KMS-11 (cell line): Measurements from ENCODE around the gene LINC00305.

Experiments used
- H2AFZ ChIP-seq: fragments of 200-600 bp; sonication (generic); 2 replicates; pipeline ENCODE4 v1.6.1; 2016; ENCODE audit warnings: antibody characterized with exemption, mixed run types, low read depth
- H3K27ac ChIP-seq: fragments of 200-600 bp; sonication (generic); 2 replicates; pipeline ENCODE4 v1.6.1; 2016; ENCODE audit warnings: mild to moderate bottlenecking, mixed run types
- H3K27me3 ChIP-seq: fragments of 200-600 bp; sonication (generic); 2 replicates; pipeline ENCODE4 v1.6.1; 2017; ENCODE audit warnings: mild to moderate bottlenecking, low read depth, mixed run types, moderate library complexity; ENCODE audit not compliant: insufficient read depth
- H3K36me3 ChIP-seq: fragments of 200-600 bp; sonication (generic); 2 replicates; pipeline ENCODE4 v1.6.1; 2017; ENCODE audit warnings: mild to moderate bottlenecking, mixed run types; ENCODE audit not compliant: insufficient read depth
- H3K4me1 ChIP-seq: fragments of 200-600 bp; sonication (generic); 2 replicates; pipeline ENCODE4 v1.6.1; 2016; ENCODE audit warnings: mild to moderate bottlenecking, low read depth, mixed run types; ENCODE audit not compliant: poor library complexity, severe bottlenecking
- H3K4me2 ChIP-seq: fragments of 200-600 bp; sonication (generic); 2 replicates; pipeline ENCODE4 v1.7.0; 2016; ENCODE audit warnings: mild to moderate bottlenecking, mixed run types
- H3K4me3 ChIP-seq: fragments of 200-600 bp; sonication (generic); IDR thresholded peaks from 2 replicates; pipeline ENCODE4 v1.6.1; 2017; ENCODE audit warnings: low read depth, low read length, mixed read lengths; ENCODE audit not compliant: insufficient read depth
- H3K79me2 ChIP-seq: fragments of 200-600 bp; sonication (generic); 2 replicates; pipeline ENCODE4 v1.6.1; 2016; ENCODE audit warnings: low read depth, mixed run types; ENCODE audit not compliant: insufficient read depth
- H3K9ac ChIP-seq: fragments of 200-600 bp; sonication (generic); 2 replicates; pipeline ENCODE4 v1.6.1; 2016; ENCODE audit warnings: mild to moderate bottlenecking, mixed run types
- H4K20me1 ChIP-seq: fragments of 200-600 bp; sonication (generic); 2 replicates; pipeline ENCODE4 v1.6.1; 2016; ENCODE audit warnings: mild to moderate bottlenecking, mixed run types; ENCODE audit not compliant: insufficient read depth
- TF ChIP-seq, protein P1 (sequence below): fragments of 200-600 bp; sonication (generic); conservative IDR thresholded peaks from 2 replicates; pipeline ENCODE4 v1.6.1; 2017; ENCODE audit warnings: low read depth, mild to moderate bottlenecking, antibody characterized with exemption, low read length, moderate library complexity, mixed read lengths

LINC00305 gene

DNA sequence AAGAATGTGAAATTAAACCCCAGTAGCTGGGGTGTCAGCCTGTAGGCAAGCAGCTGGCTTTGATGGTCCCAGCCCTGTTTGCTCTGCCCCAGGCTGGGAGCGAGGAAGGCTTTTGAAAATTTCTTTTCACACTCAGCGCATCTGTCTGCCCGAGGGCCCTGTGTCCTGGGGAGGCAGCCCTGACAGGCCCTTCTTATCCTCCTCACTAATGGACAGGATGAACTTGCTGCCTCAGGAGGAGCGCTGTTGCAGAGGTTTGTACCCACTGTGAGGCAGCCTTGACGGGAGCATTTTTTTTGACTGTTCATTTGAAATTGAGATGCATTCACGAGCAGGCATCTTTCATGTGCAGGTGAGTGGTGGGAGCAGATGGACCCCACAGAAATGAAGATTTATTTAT is 116.6 kb downstream of the LINC00305 start:
- H2AFZ ChIP-seq, result no peak overlapping the region
- no peaks in the 10 kb centered on the region for H3K36me3 ChIP-seq
- H3K27ac ChIP-seq, result no peak overlapping the region
- H3K79me2 ChIP-seq, result no peaks in the 10 kb centered on the region
- H4K20me1 ChIP-seq, result no peaks in the 10 kb centered on the region
- no peak overlapping the region for H3K4me3 ChIP-seq
- H3K4me1 ChIP-seq, result no peaks in the 10 kb centered on the region
- H3K4me2 ChIP-seq, result no peak overlapping the region
- H3K9ac ChIP-seq, result no peak overlapping the region
- H3K27me3 ChIP-seq, result no peaks in the 10 kb centered on the region
- TF ChIP-seq, protein P1, sequence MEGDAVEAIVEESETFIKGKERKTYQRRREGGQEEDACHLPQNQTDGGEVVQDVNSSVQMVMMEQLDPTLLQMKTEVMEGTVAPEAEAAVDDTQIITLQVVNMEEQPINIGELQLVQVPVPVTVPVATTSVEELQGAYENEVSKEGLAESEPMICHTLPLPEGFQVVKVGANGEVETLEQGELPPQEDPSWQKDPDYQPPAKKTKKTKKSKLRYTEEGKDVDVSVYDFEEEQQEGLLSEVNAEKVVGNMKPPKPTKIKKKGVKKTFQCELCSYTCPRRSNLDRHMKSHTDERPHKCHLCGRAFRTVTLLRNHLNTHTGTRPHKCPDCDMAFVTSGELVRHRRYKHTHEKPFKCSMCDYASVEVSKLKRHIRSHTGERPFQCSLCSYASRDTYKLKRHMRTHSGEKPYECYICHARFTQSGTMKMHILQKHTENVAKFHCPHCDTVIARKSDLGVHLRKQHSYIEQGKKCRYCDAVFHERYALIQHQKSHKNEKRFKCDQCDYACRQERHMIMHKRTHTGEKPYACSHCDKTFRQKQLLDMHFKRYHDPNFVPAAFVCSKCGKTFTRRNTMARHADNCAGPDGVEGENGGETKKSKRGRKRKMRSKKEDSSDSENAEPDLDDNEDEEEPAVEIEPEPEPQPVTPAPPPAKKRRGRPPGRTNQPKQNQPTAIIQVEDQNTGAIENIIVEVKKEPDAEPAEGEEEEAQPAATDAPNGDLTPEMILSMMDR, result no peak

DNA sequence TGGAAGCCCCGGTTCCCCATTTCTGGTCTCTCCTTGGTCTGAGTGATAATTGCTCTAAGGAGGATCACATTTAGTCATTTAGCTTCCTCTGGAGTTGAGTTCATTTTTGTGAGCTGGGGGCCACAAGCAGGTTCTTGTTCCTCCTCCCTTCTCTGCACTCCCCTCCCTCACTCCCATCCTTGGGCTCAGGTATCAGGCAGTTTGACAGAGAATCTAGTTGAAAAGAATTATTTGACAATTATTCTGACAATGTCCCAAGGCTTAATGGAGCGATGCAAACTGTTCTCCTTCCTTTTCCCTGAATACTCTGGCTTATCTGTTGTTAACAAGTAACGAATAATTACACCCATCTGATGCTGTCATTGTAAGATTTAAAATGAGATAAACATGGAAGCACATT is 117.5 kb downstream of the LINC00305 start:
- TF ChIP-seq, protein P1, result no peak
- Histone ChIP-seq H4K20me1 (no peaks in the 10 kb centered on the region), H3K27me3 (no peaks in the 10 kb centered on the region), H3K27ac (no peak overlapping the region), H3K9ac (no peak overlapping the region), H3K4me1 (no peaks in the 10 kb centered on the region), H3K4me2 (no peak overlapping the region), H3K36me3 (no peaks in the 10 kb centered on the region), H2AFZ (no peak overlapping the region), H3K4me3 (no peak overlapping the region), H3K79me2 (no peaks in the 10 kb centered on the region)
